Neural cell (in vitro differentiated cells): ENCODE measurements around the gene PDE9A. TPM values are rescaled to one million over a fixed set of nuclear protein-coding genes. Genes with fewer than 3 reads are reported as not detected.

Experiments
- H2AFZ ChIP-seq: fragments of 200-600, 300-800 bp; sonication (generic), shearing (Covaris generic); 2 replicates; pipeline ENCODE4 v1.6.0; 2014; ENCODE audit warnings: low read depth, mild to moderate bottlenecking, antibody characterized with exemption, low read length, moderate library complexity
- H3F3A ChIP-seq: fragments of 200-600 bp; shearing (Covaris generic); 2 replicates; pipeline ENCODE4 v1.6.1; 2016; ENCODE audit warnings: mild to moderate bottlenecking, moderate library complexity, mixed read lengths, antibody characterized with exemption, low read length; ENCODE audit not compliant: insufficient read depth, poor library complexity, severe bottlenecking
- H3K27ac ChIP-seq: fragments of 200-600, 300-800 bp; sonication (generic), shearing (Covaris generic); 2 replicates; pipeline ENCODE4 v1.5.1; 2014; ENCODE audit warnings: mild to moderate bottlenecking, low read length, moderate library complexity
- H3K27me3 ChIP-seq: fragments of 300-800, 200-600 bp; sonication (generic), shearing (Covaris generic); 2 replicates; pipeline ENCODE4 v1.6.0; 2014; ENCODE audit warnings: mild to moderate bottlenecking, low read depth, low read length, moderate library complexity; ENCODE audit not compliant: insufficient read depth
- H3K36me3 ChIP-seq: fragments of 300-800, 200-600 bp; sonication (generic), shearing (Covaris generic); 2 replicates; pipeline ENCODE4 v1.5.1; 2014; ENCODE audit warnings: mild to moderate bottlenecking, antibody characterized with exemption, low read length, moderate library complexity; ENCODE audit not compliant: insufficient read depth
- H3K4me2 ChIP-seq: fragments of 300-800, 200-600 bp; sonication (generic), shearing (Covaris generic); 2 replicates; pipeline ENCODE4 v1.6.0; 2014; ENCODE audit warnings: mild to moderate bottlenecking, low read length
- H3K4me3 ChIP-seq: fragments of 300-800, 200-600 bp; sonication (generic), shearing (Covaris generic); 2 replicates; pipeline ENCODE4 v1.5.1; 2014; ENCODE audit warnings: mild to moderate bottlenecking, low read length, moderate library complexity
- H3K79me2 ChIP-seq: fragments of 200-600 bp; shearing (Covaris generic); replicated peaks from 2 replicates; pipeline ENCODE4 v1.6.0; 2014; ENCODE audit warnings: mild to moderate bottlenecking, low read length, moderate library complexity; ENCODE audit not compliant: insufficient read depth
- H3K9ac ChIP-seq: fragments of 300-800, 200-600 bp; sonication (generic), shearing (Covaris generic); 2 replicates; pipeline ENCODE4 v1.6.1; 2016; ENCODE audit warnings: mild to moderate bottlenecking, low read length, mixed read lengths
- H3K9me2 ChIP-seq: fragments of 200-600 bp; shearing (Covaris generic); 2 replicates; pipeline ENCODE4 v1.6.1; 2016; ENCODE audit warnings: mild to moderate bottlenecking, low read length, mixed read lengths; ENCODE audit not compliant: insufficient read depth
- H3K9me3 ChIP-seq: fragments of 200-600, 300-800 bp; sonication (generic), shearing (Covaris generic); 2 replicates; pipeline ENCODE4 v1.6.1; 2016; ENCODE audit warnings: mild to moderate bottlenecking, mixed run types, low read length, moderate library complexity, mixed read lengths
- H4K20me1 ChIP-seq: fragments of 200-600 bp; shearing (Covaris generic); 2 replicates; pipeline ENCODE4 v1.6.1; 2016; ENCODE audit warnings: mild to moderate bottlenecking, mixed run types; ENCODE audit not compliant: insufficient read depth
- EP300 ChIP-seq: fragments of 450-650 bp; conservative IDR thresholded peaks from 2 replicates; pipeline ENCODE4 v1.6.1; 2014; ENCODE audit warnings: antibody characterized with exemption, mild to moderate bottlenecking, moderate library complexity; ENCODE audit not compliant: poor library complexity, severe bottlenecking
- EZH2 ChIP-seq: fragments of 200-600, 300-800 bp; shearing (Covaris generic), sonication (generic); IDR thresholded peaks from 2 replicates; pipeline ENCODE4 v1.6.1; 2014; ENCODE audit warnings: antibody characterized with exemption, low read length, borderline replicate concordance, mild to moderate bottlenecking; ENCODE audit not compliant: insufficient read depth, poor library complexity, severe bottlenecking
- MXI1 ChIP-seq: fragments of 450-650 bp; conservative IDR thresholded peaks from 2 replicates; pipeline ENCODE4 v1.6.1; 2014; ENCODE audit warnings: antibody characterized with exemption, mild to moderate bottlenecking; ENCODE audit not compliant: poor library complexity, severe bottlenecking
- POLR2AphosphoS5 ChIP-seq: IDR thresholded peaks from 2 replicates; pipeline ENCODE4 v1.6.1; 2012
- RAD21 ChIP-seq: fragments of 450-650 bp; conservative IDR thresholded peaks from 2 replicates; pipeline ENCODE4 v1.6.1; 2014; ENCODE audit warnings: antibody characterized with exemption, mild to moderate bottlenecking, moderate library complexity
- SMC3 ChIP-seq: fragments of 450-650 bp; conservative IDR thresholded peaks from 2 replicates; pipeline ENCODE4 v1.6.1; 2014; ENCODE audit warnings: antibody characterized with exemption, mild to moderate bottlenecking, moderate library complexity; ENCODE audit not compliant: poor library complexity
- TAF1 ChIP-seq: IDR thresholded peaks from 2 replicates; pipeline ENCODE4 v1.6.1; 2012; ENCODE audit warnings: low read depth
- polyA plus RNA-seq: library from polyadenylated mRNA; depleted of rRNA; stranded (reverse); fragments of >200 nt; gene quantifications from 2 replicates; pipeline ENCODE4 v1.2.3, GENCODE V29; 2014
- TF ChIP-seq, protein P1 (sequence below): fragments of 450-650 bp; IDR thresholded peaks from 2 replicates; pipeline ENCODE4 v1.5.1; 2014; ENCODE audit warnings: antibody characterized with exemption, mild to moderate bottlenecking, moderate library complexity; ENCODE audit not compliant: poor library complexity, severe bottlenecking
- TF ChIP-seq, protein P2 (sequence below): IDR thresholded peaks from 2 replicates; pipeline ENCODE4 v1.6.1; 2012; ENCODE audit warnings: borderline replicate concordance

Gene PDE9A
- polyA plus RNA-seq, 1 donor from 2014 or later, result 32.2 TPM

DNA sequence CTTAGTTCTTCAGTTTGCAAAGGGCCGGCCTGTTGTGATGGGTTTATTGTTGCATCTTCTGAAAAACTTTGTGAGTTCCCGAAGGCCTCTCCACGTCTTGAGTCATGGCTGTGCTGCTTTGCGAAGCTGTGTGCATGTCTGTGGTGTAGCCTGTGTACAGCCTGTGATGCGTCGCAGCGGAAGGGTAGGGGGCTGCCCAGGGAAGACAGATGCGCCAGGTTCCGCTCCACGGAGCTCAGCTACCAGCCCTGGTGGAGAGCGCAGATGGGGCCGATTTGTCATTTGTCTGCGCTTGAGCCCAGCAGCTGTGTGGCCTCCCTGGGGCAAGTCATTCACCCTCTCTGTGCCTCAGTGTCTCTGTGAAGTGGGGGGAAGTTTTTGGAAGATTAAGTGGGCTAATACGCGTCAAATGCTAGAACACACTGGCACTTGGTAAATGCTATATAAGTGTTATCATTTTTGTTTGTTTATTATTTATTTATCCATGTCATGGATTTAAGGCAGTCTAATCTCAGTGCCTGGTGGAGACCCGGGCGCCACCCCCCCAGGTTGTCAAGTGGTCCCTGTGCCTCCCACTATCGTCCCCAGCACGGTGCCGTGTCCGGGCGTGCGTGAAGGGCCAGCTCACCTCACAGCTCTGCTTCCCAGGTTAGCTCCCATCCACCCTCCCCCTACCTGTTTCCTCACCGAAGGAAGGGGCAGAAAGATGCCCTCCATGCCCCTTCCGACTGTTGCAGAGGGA lies 8.4 kb downstream of the PDE9A start:
- no peak overlapping the region for H3K27ac ChIP-seq
- H3K79me2 ChIP-seq, result peaks cover 19% of the 10 kb centered on the region
- H4K20me1 ChIP-seq, result peaks cover 3% of the 10 kb centered on the region
- no peak overlapping the region for H3K4me3 ChIP-seq
- H3K9me2 ChIP-seq, result no peaks in the 10 kb centered on the region
- no peaks in the 10 kb centered on the region for H3K9me3 ChIP-seq
- no peak overlapping the region for H2AFZ ChIP-seq
- H3K36me3 ChIP-seq, result peaks cover 7% of the 10 kb centered on the region
- H3K9ac ChIP-seq, result no peak overlapping the region
- H3F3A ChIP-seq, result no peaks in the 10 kb centered on the region
- no peaks in the 10 kb centered on the region for H3K27me3 ChIP-seq
- H3K4me2 ChIP-seq, result no peak overlapping the region
- no peak for TF ChIP-seq TAF1
- TF ChIP-seq, protein P1, sequence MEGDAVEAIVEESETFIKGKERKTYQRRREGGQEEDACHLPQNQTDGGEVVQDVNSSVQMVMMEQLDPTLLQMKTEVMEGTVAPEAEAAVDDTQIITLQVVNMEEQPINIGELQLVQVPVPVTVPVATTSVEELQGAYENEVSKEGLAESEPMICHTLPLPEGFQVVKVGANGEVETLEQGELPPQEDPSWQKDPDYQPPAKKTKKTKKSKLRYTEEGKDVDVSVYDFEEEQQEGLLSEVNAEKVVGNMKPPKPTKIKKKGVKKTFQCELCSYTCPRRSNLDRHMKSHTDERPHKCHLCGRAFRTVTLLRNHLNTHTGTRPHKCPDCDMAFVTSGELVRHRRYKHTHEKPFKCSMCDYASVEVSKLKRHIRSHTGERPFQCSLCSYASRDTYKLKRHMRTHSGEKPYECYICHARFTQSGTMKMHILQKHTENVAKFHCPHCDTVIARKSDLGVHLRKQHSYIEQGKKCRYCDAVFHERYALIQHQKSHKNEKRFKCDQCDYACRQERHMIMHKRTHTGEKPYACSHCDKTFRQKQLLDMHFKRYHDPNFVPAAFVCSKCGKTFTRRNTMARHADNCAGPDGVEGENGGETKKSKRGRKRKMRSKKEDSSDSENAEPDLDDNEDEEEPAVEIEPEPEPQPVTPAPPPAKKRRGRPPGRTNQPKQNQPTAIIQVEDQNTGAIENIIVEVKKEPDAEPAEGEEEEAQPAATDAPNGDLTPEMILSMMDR, result no peak
- TF ChIP-seq MXI1, result no peak

DNA sequence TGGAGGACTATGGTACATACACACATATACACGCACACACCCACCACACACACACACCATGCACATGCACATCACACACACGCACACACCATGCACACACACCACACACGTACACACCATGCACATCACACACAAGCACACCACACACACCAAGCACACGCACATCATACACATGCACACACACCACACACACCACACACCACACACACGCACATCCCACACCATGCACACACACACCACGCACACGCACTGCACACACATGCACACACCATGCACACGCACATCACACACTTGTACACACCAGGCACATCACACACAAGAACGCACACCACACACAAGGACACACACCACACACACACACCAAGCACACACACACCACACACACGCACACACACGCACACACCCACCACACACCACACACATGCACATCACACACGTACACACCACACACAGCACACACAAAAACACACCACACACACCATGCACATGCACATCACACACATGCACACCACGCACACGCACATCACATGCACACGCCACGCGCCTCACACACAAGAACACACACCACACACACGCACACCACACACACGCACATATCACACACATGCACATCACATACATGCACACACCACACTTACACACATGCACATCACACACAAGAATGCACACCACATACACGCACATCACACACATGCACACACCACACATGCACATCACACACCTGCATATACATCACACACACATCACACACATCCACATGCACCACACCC lies 9.2 kb downstream of the PDE9A start:
- TF ChIP-seq SMC3, result no peak
- H3K79me2 ChIP-seq, result peaks cover 12% of the 10 kb centered on the region
- no peaks in the 10 kb centered on the region for H3K9me2 ChIP-seq
- no peak overlapping the region for H3K4me3 ChIP-seq
- no peaks in the 10 kb centered on the region for H3F3A ChIP-seq
- H3K27me3 ChIP-seq, result no peaks in the 10 kb centered on the region
- H3K9me3 ChIP-seq, result no peaks in the 10 kb centered on the region
- H3K27ac ChIP-seq, result no peak overlapping the region
- H3K36me3 ChIP-seq, result peaks cover 7% of the 10 kb centered on the region
- no peak overlapping the region for H3K9ac ChIP-seq
- H3K4me2 ChIP-seq, result no peak overlapping the region
- no peak overlapping the region for H2AFZ ChIP-seq
- peaks cover under 1% of the 10 kb centered on the region for H4K20me1 ChIP-seq

DNA sequence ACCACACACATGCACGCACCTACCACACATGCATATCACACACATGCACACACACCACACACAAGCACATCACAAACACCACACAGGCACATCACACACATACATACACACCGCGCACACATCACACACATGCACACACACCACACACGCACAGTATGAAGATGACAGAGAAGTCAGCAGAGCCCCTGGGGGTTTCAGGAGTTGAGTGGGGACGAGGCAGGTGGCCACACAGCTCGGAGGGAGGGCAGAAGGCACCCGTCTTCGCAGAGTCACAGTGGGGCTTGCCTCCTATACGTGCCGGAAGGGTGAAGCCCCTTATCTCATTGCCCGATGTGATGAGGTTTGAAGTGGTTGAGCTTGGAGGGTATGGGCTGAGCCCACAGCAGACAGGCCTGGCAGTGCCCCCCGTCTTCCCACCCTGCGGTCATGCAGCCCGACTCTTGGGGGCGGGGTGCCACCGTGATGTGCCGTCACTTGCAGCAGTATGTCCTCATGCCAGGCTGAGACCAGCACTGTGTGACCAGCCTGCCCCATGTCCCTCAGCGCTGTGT lies 9.9 kb downstream of the PDE9A start:
- Histone ChIP-seq H3K4me3 (no peak overlapping the region), H3K9ac (no peak overlapping the region), H3K36me3 (peaks cover 7% of the 10 kb centered on the region), H2AFZ (no peak overlapping the region), H3K9me2 (no peaks in the 10 kb centered on the region), H4K20me1 (no peaks in the 10 kb centered on the region), H3K9me3 (no peaks in the 10 kb centered on the region), H3K27me3 (no peaks in the 10 kb centered on the region), H3K4me2 (no peak overlapping the region), H3K79me2 (peaks cover 12% of the 10 kb centered on the region), H3F3A (no peaks in the 10 kb centered on the region), H3K27ac (no peak overlapping the region)
- no peak for TF ChIP-seq EZH2
- TF ChIP-seq MXI1, result no peak
- TF ChIP-seq, protein P1, result no peak
- TF ChIP-seq SMC3, result no peak
- TF ChIP-seq, protein P2, sequence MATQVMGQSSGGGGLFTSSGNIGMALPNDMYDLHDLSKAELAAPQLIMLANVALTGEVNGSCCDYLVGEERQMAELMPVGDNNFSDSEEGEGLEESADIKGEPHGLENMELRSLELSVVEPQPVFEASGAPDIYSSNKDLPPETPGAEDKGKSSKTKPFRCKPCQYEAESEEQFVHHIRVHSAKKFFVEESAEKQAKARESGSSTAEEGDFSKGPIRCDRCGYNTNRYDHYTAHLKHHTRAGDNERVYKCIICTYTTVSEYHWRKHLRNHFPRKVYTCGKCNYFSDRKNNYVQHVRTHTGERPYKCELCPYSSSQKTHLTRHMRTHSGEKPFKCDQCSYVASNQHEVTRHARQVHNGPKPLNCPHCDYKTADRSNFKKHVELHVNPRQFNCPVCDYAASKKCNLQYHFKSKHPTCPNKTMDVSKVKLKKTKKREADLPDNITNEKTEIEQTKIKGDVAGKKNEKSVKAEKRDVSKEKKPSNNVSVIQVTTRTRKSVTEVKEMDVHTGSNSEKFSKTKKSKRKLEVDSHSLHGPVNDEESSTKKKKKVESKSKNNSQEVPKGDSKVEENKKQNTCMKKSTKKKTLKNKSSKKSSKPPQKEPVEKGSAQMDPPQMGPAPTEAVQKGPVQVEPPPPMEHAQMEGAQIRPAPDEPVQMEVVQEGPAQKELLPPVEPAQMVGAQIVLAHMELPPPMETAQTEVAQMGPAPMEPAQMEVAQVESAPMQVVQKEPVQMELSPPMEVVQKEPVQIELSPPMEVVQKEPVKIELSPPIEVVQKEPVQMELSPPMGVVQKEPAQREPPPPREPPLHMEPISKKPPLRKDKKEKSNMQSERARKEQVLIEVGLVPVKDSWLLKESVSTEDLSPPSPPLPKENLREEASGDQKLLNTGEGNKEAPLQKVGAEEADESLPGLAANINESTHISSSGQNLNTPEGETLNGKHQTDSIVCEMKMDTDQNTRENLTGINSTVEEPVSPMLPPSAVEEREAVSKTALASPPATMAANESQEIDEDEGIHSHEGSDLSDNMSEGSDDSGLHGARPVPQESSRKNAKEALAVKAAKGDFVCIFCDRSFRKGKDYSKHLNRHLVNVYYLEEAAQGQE, result no peak
- TF ChIP-seq TAF1, result no peak
- TF ChIP-seq RAD21, result no peak
- TF ChIP-seq POLR2AphosphoS5, result no peak
- TF ChIP-seq EP300, result no peak
